Immature natural killer cell (primary cell): ENCODE results near the gene C10orf62. TPM values are rescaled to one million over a fixed set of nuclear protein-coding genes. Genes with fewer than 3 reads are reported as not detected.
A peak's percentile ranks its signal among the peaks of the same experiment; 100 is the strongest.
"Not testable (repeated sequence)": the region's sequence is repeated elsewhere in the genome, so short reads cannot be mapped to it uniquely, and the experiment has no call there.

Experiments
- DNase-seq, 3 donors: peaks; one replicate each; pipeline ENCODE4 v3.0.0; 2022; ENCODE audit warnings: mixed read lengths in 1 of 3
- H3K27ac Mint-ChIP-seq, 6 donors: one replicate each; pipeline ENCODE4 v1.8.0; 2020; ENCODE audit warnings: mixed read lengths in 6 of 6, mild to moderate bottlenecking in 5 of 6, inconsistent platforms in 4 of 6, moderate library complexity in 3 of 6
- H3K27me3 Mint-ChIP-seq, 3 donors: one replicate each; pipeline ENCODE4 v1.8.0; 2020 to 2021; ENCODE audit warnings: low read depth in 3 of 3, mild to moderate bottlenecking in 3 of 3, mixed read lengths in 3 of 3, moderate library complexity in 3 of 3, inconsistent platforms in 1 of 3
- H3K36me3 Mint-ChIP-seq, 3 donors: one replicate each; pipeline ENCODE4 v1.8.0; 2020; ENCODE audit warnings: mixed read lengths in 3 of 3, inconsistent platforms in 2 of 3, mild to moderate bottlenecking in 2 of 3
- H3K4me1 Mint-ChIP-seq, 2 donors: one replicate each; pipeline ENCODE4 v1.8.0; 2020; ENCODE audit warnings: inconsistent platforms in 2 of 2, mild to moderate bottlenecking in 2 of 2, mixed read lengths in 2 of 2, moderate library complexity in 1 of 2
- H3K4me3 Mint-ChIP-seq, 5 donors: one replicate each; pipeline ENCODE4 v1.8.0; 2020; ENCODE audit warnings: mild to moderate bottlenecking in 5 of 5, mixed read lengths in 5 of 5, inconsistent platforms in 3 of 5, moderate library complexity in 3 of 5
- H3K9me3 Mint-ChIP-seq, 6 donors: one replicate each; pipeline ENCODE4 v1.8.0; 2020; ENCODE audit warnings: mild to moderate bottlenecking in 6 of 6, mixed read lengths in 6 of 6, inconsistent platforms in 4 of 6, moderate library complexity in 3 of 6
- polyA plus RNA-seq, 3 donors: library from polyadenylated mRNA; unstranded; fragments of 300-500 nt; fragmentation: Illumina TruSeq; gene quantifications; one replicate each; pipeline ENCODE4 v1.2.3, GENCODE V29; 2021

Gene C10orf62
- polyA plus RNA-seq, 3 donors from 2014 or later, result not detected

GRCh38 chr10:97572214-97572989, 17.1 kb upstream of the C10orf62 start, which contains the start of gene ANKRD2:
TSS of gene ANKRD2 (plus strand) at chr10:97572779. CDS start at chr10:97572789, 10 bp downstream.
- no peaks in the 10 kb centered on the region for H3K9me3 Mint-ChIP-seq
- H3K27ac Mint-ChIP-seq, result peak within 1 kb of the TSS in 1 of 6 donors; percentile 74

GRCh38 chr10:97573021-97573420, 16.5 kb upstream of the C10orf62 start:
- Mint-ChIP-seq H3K4me1 (no peaks in the 10 kb centered on the region), H3K36me3 (no peaks in the 10 kb centered on the region), H3K27ac (peak overlapping the region in 1 of 6 donors; percentile 74), H3K4me3 (no peak overlapping the region), H3K27me3 (peaks cover 0 to 2% (median 0%) of the 10 kb centered on the region in 3 donors), H3K9me3 (no peaks in the 10 kb centered on the region)
- DNase-seq, result no peak

More at GRCh38 chr10:97572214-97572989, 17.1 kb upstream of the C10orf62 start, which contains the start of gene ANKRD2:
- H3K4me3 Mint-ChIP-seq, result no peak within 1 kb of the TSS
- no peaks in the 10 kb centered on the region for H3K4me1 Mint-ChIP-seq
- no peaks in the 10 kb centered on the region for H3K36me3 Mint-ChIP-seq
- peaks cover 0 to 2% (median 0%) of the 10 kb centered on the region in 3 donors for H3K27me3 Mint-ChIP-seq
- peak; percentile 51 to 65 (median 61) for DNase-seq

- Mint-ChIP-seq H3K4me3 (no peak overlapping the region), H3K36me3 (no peaks in the 10 kb centered on the region), H3K27me3 (peaks cover 0 to 2% (median 0%) of the 10 kb centered on the region in 3 donors), H3K27ac (no peak overlapping the region), H3K9me3 (no peaks in the 10 kb centered on the region), H3K4me1 (no peaks in the 10 kb centered on the region)
- DNase-seq, result no peak
Measured at GRCh38 chr10:97573672-97574071, 15.8 kb upstream of the C10orf62 start.

- Mint-ChIP-seq H3K27ac (peak overlapping the region in 1 of 6 donors; percentile 7), H3K27me3 (peaks cover 0 to 2% (median 0%) of the 10 kb centered on the region in 3 donors), H3K4me1 (no peaks in the 10 kb centered on the region), H3K4me3 (no peak overlapping the region), H3K36me3 (no peaks in the 10 kb centered on the region), H3K9me3 (no peaks in the 10 kb centered on the region)
- no peak for DNase-seq
Measured at GRCh38 chr10:97574374-97575126, 15.0 kb upstream of the C10orf62 start.

- no peak for DNase-seq
- H3K36me3 Mint-ChIP-seq, result no peaks in the 10 kb centered on the region
- H3K27ac Mint-ChIP-seq, result no peak overlapping the region
- no peaks in the 10 kb centered on the region for H3K4me1 Mint-ChIP-seq
- H3K9me3 Mint-ChIP-seq, result no peaks in the 10 kb centered on the region
- H3K27me3 Mint-ChIP-seq, result peaks cover 0 to 2% (median 0%) of the 10 kb centered on the region in 3 donors
- no peak overlapping the region for H3K4me3 Mint-ChIP-seq
Measured at GRCh38 chr10:97575127-97575668, 14.3 kb upstream of the C10orf62 start.

- H3K27ac Mint-ChIP-seq, H3K36me3 Mint-ChIP-seq, H3K9me3 Mint-ChIP-seq, H3K4me3 Mint-ChIP-seq, H3K27me3 Mint-ChIP-seq, DNase-seq, H3K4me1 Mint-ChIP-seq: not testable (repeated sequence)
Measured at GRCh38 chr10:97576487-97576886, 13.0 kb upstream of the C10orf62 start.

- Mint-ChIP-seq H3K27me3 (peaks cover 0 to 4% (median 4%) of the 10 kb centered on the region in 3 donors), H3K4me3 (no peak overlapping the region), H3K9me3 (no peaks in the 10 kb centered on the region), H3K36me3 (no peaks in the 10 kb centered on the region), H3K4me1 (no peaks in the 10 kb centered on the region), H3K27ac (no peak overlapping the region)
- no peak for DNase-seq
Measured at GRCh38 chr10:97577701-97578100, 11.8 kb upstream of the C10orf62 start.

- H3K27ac Mint-ChIP-seq, result no peak overlapping the region
- H3K4me1 Mint-ChIP-seq, result no peaks in the 10 kb centered on the region
- H3K4me3 Mint-ChIP-seq, result no peak overlapping the region
- H3K9me3 Mint-ChIP-seq, result no peaks in the 10 kb centered on the region
- H3K36me3 Mint-ChIP-seq, result no peaks in the 10 kb centered on the region
- no peak for DNase-seq
- peaks cover 0 to 5% (median 4%) of the 10 kb centered on the region in 3 donors for H3K27me3 Mint-ChIP-seq
Measured at GRCh38 chr10:97578171-97578844, 11.2 kb upstream of the C10orf62 start.

- DNase-seq, result no peak
- Mint-ChIP-seq H3K9me3 (no peaks in the 10 kb centered on the region), H3K4me1 (no peaks in the 10 kb centered on the region), H3K27ac (peak overlapping the region in 1 of 6 donors; percentile 56), H3K4me3 (no peak overlapping the region), H3K27me3 (peaks cover 0 to 8% (median 6%) of the 10 kb centered on the region in 3 donors), H3K36me3 (no peaks in the 10 kb centered on the region)
Measured at GRCh38 chr10:97580421-97581367, 8.8 kb upstream of the C10orf62 start.

GRCh38 chr10:97582169-97582568, 7.4 kb upstream of the C10orf62 start:
- no peak overlapping the region for H3K4me3 Mint-ChIP-seq
- H3K27me3 Mint-ChIP-seq, result peaks cover 0 to 8% (median 6%) of the 10 kb centered on the region in 3 donors
- no peaks in the 10 kb centered on the region for H3K4me1 Mint-ChIP-seq
- H3K27ac Mint-ChIP-seq, result no peak overlapping the region
- no peaks in the 10 kb centered on the region for H3K36me3 Mint-ChIP-seq
- DNase-seq, result no peak
- H3K9me3 Mint-ChIP-seq, result no peaks in the 10 kb centered on the region

GRCh38 chr10:97583476-97583875, 6.0 kb upstream of the C10orf62 start:
- no peaks in the 10 kb centered on the region for H3K4me1 Mint-ChIP-seq
- H3K4me3 Mint-ChIP-seq, result no peak overlapping the region
- DNase-seq, result no peak
- H3K27ac Mint-ChIP-seq, result no peak overlapping the region
- no peaks in the 10 kb centered on the region for H3K9me3 Mint-ChIP-seq
- H3K27me3 Mint-ChIP-seq, result peaks cover 0 to 6% (median 6%) of the 10 kb centered on the region in 3 donors
- H3K36me3 Mint-ChIP-seq, result no peaks in the 10 kb centered on the region

- DNase-seq, result no peak
- peaks cover 0 to 3% of the 10 kb centered on the region in 2 donors for H3K4me1 Mint-ChIP-seq
Measured at GRCh38 chr10:97584060-97584797, 5.3 kb upstream of the C10orf62 start, which contains the start of gene HOGA1. TSS of gene HOGA1 (plus strand) at chr10:97584389. CDS start at chr10:97584704, 315 bp downstream.

More at GRCh38 chr10:97584060-97584797, 5.3 kb upstream of the C10orf62 start, which contains the start of gene HOGA1:
- Mint-ChIP-seq H3K27ac (no peak within 1 kb of the TSS), H3K4me3 (no peak within 1 kb of the TSS), H3K36me3 (no peaks in the 10 kb centered on the region), H3K27me3 (peaks cover 0 to 6% (median 6%) of the 10 kb centered on the region in 3 donors), H3K9me3 (no peaks in the 10 kb centered on the region)
